Activated CD4-positive, alpha-beta memory T cell treated with anti-CD3 and anti-CD28 coated beads, Interleukin-2, amount 10 ng/mL, durations not matched to agents 7 days and 5 days (primary cell): ENCODE measurements around the gene DDR1. TPM values are rescaled to one million over a fixed set of nuclear protein-coding genes. Genes with fewer than 3 reads are reported as not detected.
A peak's percentile ranks its signal among the peaks of the same experiment; 100 is the strongest.
"Not testable (repeated sequence)": the region's sequence is repeated elsewhere in the genome, so short reads cannot be mapped to it uniquely, and the experiment has no call there.

Experiments
- CTCF ChIA-PET: fragments of 350-600 bp; sonication (Branson Sonifier 250); formaldehyde crosslinking; loops from one replicate; lab custom pipeline; 2021; ENCODE audit warnings: antibody characterized with exemption, inconsistent platforms; lab: Charles Lee
- POLR2A ChIA-PET: fragments of 350-600 bp; sonication (Branson Sonifier 250); formaldehyde crosslinking; loops from one replicate; lab custom pipeline; 2021; ENCODE audit warnings: antibody characterized with exemption; lab: Charles Lee
- DNase-seq: peaks from one replicate; pipeline ENCODE4 v3.0.0-alpha.2; 2020
- H3K27ac Mint-ChIP-seq: one replicate; pipeline ENCODE4 v1.8.0; 2021; ENCODE audit warnings: mild to moderate bottlenecking, mixed read lengths
- H3K27me3 Mint-ChIP-seq: one replicate; pipeline ENCODE4 v1.8.0; 2021; ENCODE audit warnings: mixed read lengths
- H3K36me3 Mint-ChIP-seq: one replicate; pipeline ENCODE4 v1.8.0; 2021; ENCODE audit warnings: low read depth, mixed read lengths
- H3K4me1 Mint-ChIP-seq: one replicate; pipeline ENCODE4 v1.8.0; 2021; ENCODE audit warnings: mixed read lengths
- H3K4me3 Mint-ChIP-seq: one replicate; pipeline ENCODE4 v1.8.0; 2021; ENCODE audit warnings: mild to moderate bottlenecking, mixed read lengths
- H3K9me3 Mint-ChIP-seq: one replicate; pipeline ENCODE4 v1.8.0; 2021; ENCODE audit warnings: mixed read lengths
- total RNA-seq, 2 experiments: library from RNA; stranded (reverse); gene quantifications; one replicate each; pipeline ENCODE4 v1.2.3, GENCODE V29; 2021

DDR1 gene
- total RNA-seq, 2 experiments from 2014 or later: 1.8 to 3.2 TPM

- CTCF ChIA-PET: interaction anchor here (1.1 to 2.0 kb wide), 2 partner anchors 161 to 169 kb away, joined by 4 to 10 read pairs; no protein-coding TSS in a partner anchor
- POLR2A ChIA-PET: interaction anchor here (0.7 to 1.7 kb wide), 2 partner anchors 11 to 161 kb away, joined by 3 to 7 read pairs; partner anchors contain the start of gene GTF2H4
Measured at GRCh38 chr6:30918670-30919069, 34.4 kb downstream of the DDR1 start.

GRCh38 chr6:30922447-30922852 lies 38.1 kb downstream of the DDR1 start:
- H3K4me3 Mint-ChIP-seq: no peak overlapping the region
- ChIA-PET CTCF (no interaction called here), POLR2A (no interaction called here)
- H3K36me3 Mint-ChIP-seq: peaks cover 32% of the 10 kb centered on the region
- H3K27ac Mint-ChIP-seq: no peak overlapping the region
- no peaks in the 10 kb centered on the region for H3K27me3 Mint-ChIP-seq
- no peaks in the 10 kb centered on the region for H3K9me3 Mint-ChIP-seq
- DNase-seq: no peak
- no peaks in the 10 kb centered on the region for H3K4me1 Mint-ChIP-seq

More at GRCh38 chr6:30918670-30919069, 34.4 kb downstream of the DDR1 start:
- Mint-ChIP-seq H3K4me1 (peaks cover 16% of the 10 kb centered on the region), H3K27me3 (no peaks in the 10 kb centered on the region), H3K4me3 (no peak overlapping the region), H3K27ac (peak overlapping the region; percentile 18), H3K36me3 (peaks cover 25% of the 10 kb centered on the region), H3K9me3 (no peaks in the 10 kb centered on the region)
- DNase-seq: no peak

DNA sequence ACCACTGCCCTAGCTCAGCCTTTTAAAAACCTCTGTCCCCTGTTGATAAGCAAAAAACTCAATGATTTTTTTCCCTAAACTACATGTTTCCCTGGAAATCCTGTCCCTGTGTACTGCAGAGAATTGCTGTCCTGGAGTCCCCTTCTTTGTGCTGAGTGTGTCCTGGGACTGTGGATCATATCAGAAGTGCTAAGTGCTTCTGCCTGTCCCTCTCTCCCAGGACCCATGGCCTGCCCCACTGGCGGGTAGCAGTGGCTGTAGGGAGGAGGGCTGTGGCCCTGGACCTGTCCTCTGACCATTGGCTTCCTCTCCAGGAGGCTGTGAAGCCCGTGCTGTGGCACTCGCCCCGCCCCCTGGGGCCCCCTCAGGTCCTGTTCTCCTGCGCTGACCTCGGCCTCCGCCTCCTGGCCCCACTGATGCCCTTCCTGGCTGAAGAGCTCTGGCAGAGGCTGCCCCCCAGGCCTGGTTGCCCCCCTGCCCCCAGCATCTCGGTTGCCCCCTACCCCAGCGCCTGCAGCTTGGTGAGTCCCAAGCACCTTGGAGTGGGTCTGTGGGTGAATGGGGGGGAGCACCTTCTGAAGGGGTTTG lies 39.8 kb downstream of the DDR1 start:
- H3K27ac Mint-ChIP-seq, POLR2A ChIA-PET, H3K4me1 Mint-ChIP-seq, H3K9me3 Mint-ChIP-seq, DNase-seq, H3K4me3 Mint-ChIP-seq, H3K27me3 Mint-ChIP-seq: not testable (repeated sequence)
- CTCF ChIA-PET: interaction anchor here (1.8 kb wide), 1 partner anchor 8 kb away, joined by 5 read pairs; no protein-coding TSS in a partner anchor
- peaks cover 44% of the 10 kb centered on the region for H3K36me3 Mint-ChIP-seq

- Mint-ChIP-seq H3K4me3 (no peak overlapping the region), H3K36me3 (peaks cover 32% of the 10 kb centered on the region), H3K4me1 (no peaks in the 10 kb centered on the region), H3K27me3 (no peaks in the 10 kb centered on the region), H3K9me3 (peaks cover 3% of the 10 kb centered on the region), H3K27ac (no peak overlapping the region)
- no peak for DNase-seq
- ChIA-PET POLR2A (interaction anchor here (0.5 to 0.7 kb wide), 2 partner anchors 13 to 37 kb away, joined by 3 to 4 read pairs; partner anchors contain the start of gene VARS2), CTCF (interaction anchor here (1.4 kb wide), 1 partner anchor 11 kb away, joined by 3 read pairs; no protein-coding TSS in a partner anchor)
Measured at GRCh38 chr6:30926644-30927043, 42.3 kb downstream of the DDR1 start.

DNA sequence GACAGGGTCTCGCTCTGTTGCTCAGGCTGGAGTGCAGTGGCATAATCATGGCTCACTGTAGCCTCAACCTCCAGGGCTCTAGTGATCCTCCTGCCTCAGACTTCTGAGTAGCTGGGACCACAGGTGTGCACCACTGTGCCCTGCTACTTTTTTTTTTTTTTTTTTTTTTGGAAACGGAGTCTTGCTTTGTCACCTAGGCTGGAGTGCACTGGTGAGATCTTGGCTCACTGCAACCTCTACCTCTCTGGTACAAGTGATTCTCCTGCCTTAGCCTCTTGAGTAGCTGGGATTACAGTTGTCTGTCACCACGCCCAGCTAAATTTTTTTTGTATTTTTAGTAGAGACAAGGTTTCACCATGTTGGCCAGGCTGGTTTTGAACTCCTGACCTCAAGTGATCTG lies 42.8 kb downstream of the DDR1 start:
- not testable (repeated sequence) for DNase-seq, H3K9me3 Mint-ChIP-seq, H3K27me3 Mint-ChIP-seq, H3K27ac Mint-ChIP-seq, H3K4me1 Mint-ChIP-seq, H3K4me3 Mint-ChIP-seq
- CTCF ChIA-PET: interaction anchor here (1.4 kb wide), 1 partner anchor 12 kb away, joined by 3 read pairs; no protein-coding TSS in a partner anchor
- POLR2A ChIA-PET: interaction anchor here (0.7 kb wide), 1 partner anchor 13 kb away, joined by 3 read pairs; the partner anchor contains the start of gene VARS2
- H3K36me3 Mint-ChIP-seq: peaks cover 31% of the 10 kb centered on the region

- H3K27ac Mint-ChIP-seq: no peak overlapping the region
- H3K4me3 Mint-ChIP-seq: no peak overlapping the region
- no peaks in the 10 kb centered on the region for H3K27me3 Mint-ChIP-seq
- ChIA-PET CTCF (interaction anchor here (0.8 kb wide), 1 partner anchor 21 kb away, joined by 3 read pairs; no protein-coding TSS in a partner anchor), POLR2A (no interaction called here)
- DNase-seq: no peak
- no peaks in the 10 kb centered on the region for H3K4me1 Mint-ChIP-seq
- peaks cover 3% of the 10 kb centered on the region for H3K9me3 Mint-ChIP-seq
- peaks cover 26% of the 10 kb centered on the region for H3K36me3 Mint-ChIP-seq
Measured at GRCh38 chr6:30928677-30929076, 44.4 kb downstream of the DDR1 start.

- Mint-ChIP-seq H3K4me1 (no peaks in the 10 kb centered on the region), H3K27me3 (peaks cover 3% of the 10 kb centered on the region), H3K4me3 (no peak overlapping the region), H3K36me3 (peaks cover 20% of the 10 kb centered on the region), H3K27ac (no peak overlapping the region), H3K9me3 (peaks cover 3% of the 10 kb centered on the region)
- DNase-seq: no peak
- CTCF ChIA-PET: interaction anchor here (1.2 kb wide), 1 partner anchor 157 kb away, joined by 4 read pairs; no protein-coding TSS in a partner anchor
- POLR2A ChIA-PET: no interaction called here
Measured at GRCh38 chr6:30930506-30930905, 46.2 kb downstream of the DDR1 start.

DNA sequence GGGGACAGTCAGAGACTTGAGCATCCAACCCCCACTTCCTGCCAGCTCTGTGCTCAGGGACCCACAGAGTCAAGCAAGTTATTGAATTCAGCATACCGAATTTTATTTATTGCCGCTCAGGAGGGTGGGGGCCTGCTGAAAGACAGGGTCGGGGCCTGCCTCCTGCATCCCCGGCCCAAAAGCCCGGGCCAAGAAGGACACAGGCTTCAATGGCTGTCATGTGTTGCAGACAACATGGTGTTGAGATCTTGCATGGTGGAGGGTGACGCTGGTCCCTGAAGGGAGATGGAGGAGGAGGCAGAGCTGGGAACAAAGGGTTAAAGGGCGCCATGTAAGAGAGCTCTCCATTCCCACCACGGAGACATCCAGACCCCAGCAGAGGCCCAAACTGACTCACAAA lies 47.0 kb downstream of the DDR1 start:
- H3K4me1 Mint-ChIP-seq: no peaks in the 10 kb centered on the region
- H3K9me3 Mint-ChIP-seq: peaks cover 3% of the 10 kb centered on the region
- H3K27ac Mint-ChIP-seq: no peak overlapping the region
- H3K4me3 Mint-ChIP-seq: no peak overlapping the region
- ChIA-PET CTCF (no interaction called here), POLR2A (no interaction called here)
- DNase-seq: no peak
- H3K27me3 Mint-ChIP-seq: peaks cover 4% of the 10 kb centered on the region
- H3K36me3 Mint-ChIP-seq: peaks cover 20% of the 10 kb centered on the region

GRCh38 chr6:30931969-30932645 lies 47.8 kb downstream of the DDR1 start, which contains the start of gene SFTA2:
SFTA2 (minus strand) TSS chr6:30932170; CDS start chr6:30932096, 74 bp downstream.
- Mint-ChIP-seq H3K27me3 (peaks cover 6% of the 10 kb centered on the region), H3K9me3 (peaks cover 3% of the 10 kb centered on the region), H3K4me3 (no peak within 1 kb of the TSS), H3K4me1 (no peaks in the 10 kb centered on the region), H3K36me3 (peaks cover 16% of the 10 kb centered on the region), H3K27ac (no peak within 1 kb of the TSS)
- POLR2A ChIA-PET: no interaction called here
- CTCF ChIA-PET: no interaction called here
- no peak for DNase-seq

- Mint-ChIP-seq H3K9me3 (peaks cover 3% of the 10 kb centered on the region), H3K36me3 (peaks cover 12% of the 10 kb centered on the region), H3K27ac (no peak overlapping the region), H3K4me3 (no peak overlapping the region), H3K27me3 (peaks cover 9% of the 10 kb centered on the region), H3K4me1 (no peaks in the 10 kb centered on the region)
- ChIA-PET POLR2A (no interaction called here), CTCF (no interaction called here)
- no peak for DNase-seq
Measured at GRCh38 chr6:30932665-30933365, 48.5 kb downstream of the DDR1 start.

DNA sequence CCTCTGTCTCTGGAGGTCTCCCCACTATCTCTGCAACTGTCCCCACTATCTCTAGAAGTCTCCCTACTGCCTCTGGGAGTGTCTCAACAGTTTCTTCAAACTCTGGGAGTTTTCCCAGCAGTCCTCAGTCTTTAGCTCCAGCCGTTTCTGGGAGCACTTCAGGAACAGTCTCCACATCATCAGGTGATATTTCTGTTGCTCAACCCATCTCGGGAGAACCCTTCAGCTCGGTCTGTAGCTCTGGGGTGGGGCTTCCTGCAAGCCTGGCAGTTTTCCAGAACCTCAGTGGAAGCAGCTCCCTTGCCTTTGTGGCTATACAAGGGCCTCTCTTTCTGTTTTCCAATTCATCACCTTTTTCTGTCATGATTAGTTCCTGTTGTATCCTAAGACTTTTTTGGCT lies 50.7 kb downstream of the DDR1 start:
- DNase-seq: no peak
- no peak overlapping the region for H3K4me3 Mint-ChIP-seq
- H3K9me3 Mint-ChIP-seq: no peaks in the 10 kb centered on the region
- no peak overlapping the region for H3K27ac Mint-ChIP-seq
- H3K4me1 Mint-ChIP-seq: no peaks in the 10 kb centered on the region
- no peaks in the 10 kb centered on the region for H3K36me3 Mint-ChIP-seq
- peaks cover 12% of the 10 kb centered on the region for H3K27me3 Mint-ChIP-seq
- ChIA-PET POLR2A (no interaction called here), CTCF (no interaction called here)

GRCh38 chr6:30937265-30937664 lies 52.9 kb downstream of the DDR1 start:
- Mint-ChIP-seq H3K36me3 (no peaks in the 10 kb centered on the region), H3K27me3 (peaks cover 28% of the 10 kb centered on the region), H3K4me1 (no peaks in the 10 kb centered on the region), H3K9me3 (no peaks in the 10 kb centered on the region), H3K27ac (no peak overlapping the region), H3K4me3 (no peak overlapping the region)
- CTCF ChIA-PET: no interaction called here
- DNase-seq: no peak
- POLR2A ChIA-PET: no interaction called here

DNA sequence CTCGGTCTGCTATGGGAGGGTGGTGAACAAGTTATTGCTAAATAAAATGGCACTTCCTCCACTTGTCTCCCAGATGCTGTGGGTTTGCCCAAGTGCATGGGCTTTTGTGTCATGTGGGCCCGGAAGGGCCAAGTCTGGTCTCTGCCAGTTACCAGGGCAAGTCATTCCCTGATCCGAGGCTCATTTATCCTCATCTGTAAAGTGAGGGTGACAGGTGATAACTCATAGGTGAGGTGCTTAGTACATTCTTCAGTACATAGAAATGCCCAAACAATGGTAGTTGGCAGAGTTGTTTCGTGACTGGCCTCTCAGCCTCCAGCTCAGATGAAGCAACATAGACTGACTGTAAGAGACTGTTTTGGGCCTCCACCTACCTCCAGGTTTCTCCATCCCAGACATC lies 54.4 kb downstream of the DDR1 start:
- Mint-ChIP-seq H3K27me3 (peaks cover 40% of the 10 kb centered on the region), H3K4me3 (no peak overlapping the region), H3K36me3 (no peaks in the 10 kb centered on the region), H3K4me1 (no peaks in the 10 kb centered on the region), H3K9me3 (no peaks in the 10 kb centered on the region), H3K27ac (no peak overlapping the region)
- ChIA-PET POLR2A (no interaction called here), CTCF (no interaction called here)
- no peak for DNase-seq
